HG02798 (cell line): ENCODE measurements around the gene GGA2.
A peak's percentile ranks its signal among the peaks of the same experiment; 100 is the strongest.
"Not testable (repeated sequence)": the region's sequence is repeated elsewhere in the genome, so short reads cannot be mapped to it uniquely, and the experiment has no call there.

Experiments used
- ATAC-seq: cut with Tn5 transposase; IDR thresholded peaks from one replicate; pipeline ENCODE4 v1.9.1; 2021; ENCODE audit warnings: mild to moderate bottlenecking; ENCODE audit not compliant: unreplicated experiment, poor library complexity

GGA2 gene

GRCh38 chr16:23510164-23510914 lies at the start of gene GGA2:
TSS of gene GGA2 (minus strand) at chr16:23510494. CDS start at chr16:23510411, 83 bp downstream.
- peak; percentile 89 for ATAC-seq

- ATAC-seq = peak; percentile 4
Measured at GRCh38 chr16:23557779-23558702, 47.7 kb upstream of the GGA2 start.

- ATAC-seq = peak; percentile 91
Measured at GRCh38 chr16:23556881-23557778, 46.8 kb upstream of the GGA2 start, which contains the start of the genes EARS2 and UBFD1. TSS of gene EARS2 (minus strand) at chr16:23557350. CDS start at chr16:23557343, 7 bp downstream. TSS of gene UBFD1 (plus strand) at chr16:23557727. CDS start at chr16:23557743, 16 bp downstream.

GRCh38 chr16:23554536-23554935 lies 44.2 kb upstream of the GGA2 start:
- no peak for ATAC-seq

- ATAC-seq = no peak
Measured at GRCh38 chr16:23552161-23552560, 41.9 kb upstream of the GGA2 start.

- ATAC-seq = no peak
Measured at GRCh38 chr16:23549938-23550337, 39.6 kb upstream of the GGA2 start.

GRCh38 chr16:23544436-23544835 lies 34.1 kb upstream of the GGA2 start:
- ATAC-seq = no peak

GRCh38 chr16:23540817-23541178 lies 30.5 kb upstream of the GGA2 start:
- not testable (repeated sequence) for ATAC-seq

GRCh38 chr16:23539984-23540816 lies 29.9 kb upstream of the GGA2 start:
- no peak for ATAC-seq

GRCh38 chr16:23538919-23539278 lies 28.6 kb upstream of the GGA2 start:
- no peak for ATAC-seq

- no peak for ATAC-seq
Measured at GRCh38 chr16:23537390-23537789, 27.1 kb upstream of the GGA2 start.

GRCh38 chr16:23535901-23536300 lies 25.6 kb upstream of the GGA2 start:
- ATAC-seq = no peak

GRCh38 chr16:23534868-23535860 lies 24.9 kb upstream of the GGA2 start:
- ATAC-seq = no peak

- no peak for ATAC-seq
Measured at GRCh38 chr16:23532448-23532847, 22.2 kb upstream of the GGA2 start.

GRCh38 chr16:23530062-23530461 lies 19.8 kb upstream of the GGA2 start:
- ATAC-seq = no peak

GRCh38 chr16:23528644-23529310 lies 18.5 kb upstream of the GGA2 start:
- no peak for ATAC-seq

GRCh38 chr16:23527961-23528643 lies 17.8 kb upstream of the GGA2 start:
- ATAC-seq = no peak
